ENCODE data around the gene GNG11.

DNA sequence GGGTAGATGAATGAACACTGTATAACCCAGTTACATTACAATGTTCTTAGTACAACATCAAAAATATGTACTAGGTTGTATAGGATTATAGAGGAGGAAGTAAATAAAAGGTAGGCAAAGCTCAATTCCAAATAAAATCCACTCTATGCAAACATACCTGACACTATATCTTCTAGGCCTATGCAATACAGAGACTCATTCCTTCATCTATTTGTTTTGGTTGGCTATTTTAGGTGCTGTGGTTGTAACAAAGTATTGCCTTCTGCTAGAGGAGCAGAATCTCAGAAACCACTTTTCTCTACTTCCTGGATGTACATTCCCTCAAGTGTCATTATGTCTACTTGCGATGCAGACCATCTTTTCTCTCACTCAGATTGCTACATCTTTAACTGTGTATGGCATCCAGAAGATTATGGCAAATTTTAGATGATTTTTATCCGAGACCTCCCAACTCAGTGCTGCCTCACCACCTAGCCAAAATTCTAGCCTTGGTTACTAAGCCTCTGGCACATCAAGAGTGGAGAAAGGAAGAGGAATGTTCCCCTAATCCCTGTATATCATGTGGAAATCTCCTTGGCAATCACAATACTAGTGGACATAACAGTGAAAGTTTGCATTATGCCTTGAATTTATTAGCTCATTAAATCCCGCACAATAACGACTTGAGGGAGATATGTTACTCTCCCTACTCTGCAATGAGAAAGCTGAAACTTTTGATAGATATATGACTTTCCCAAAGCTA, 25.5 kb upstream of the GNG11 start:
- TF ChIP-seq POLR2A (IDR thresholded peaks at IDR 0.05; ENCODE audit: insufficient read depth in 1 of 2, low read depth in 2 of 2, low read length in 2 of 2) (no peak), ATAD3A (CRISPR knock-in tag; IDR thresholded peaks at IDR 0.05) (no peak), ZNF274 (CRISPR knock-in tag; IDR thresholded peaks at IDR 0.05) (no peak), ZNF367 (CRISPR knock-in tag; IDR thresholded peaks at IDR 0.05; ENCODE audit: borderline replicate concordance) (no peak)
